ENCODE measurements around the gene GSTM2.
A peak's percentile ranks its signal among the peaks of the same experiment; 100 is the strongest.

The GSTM2 gene

DNA sequence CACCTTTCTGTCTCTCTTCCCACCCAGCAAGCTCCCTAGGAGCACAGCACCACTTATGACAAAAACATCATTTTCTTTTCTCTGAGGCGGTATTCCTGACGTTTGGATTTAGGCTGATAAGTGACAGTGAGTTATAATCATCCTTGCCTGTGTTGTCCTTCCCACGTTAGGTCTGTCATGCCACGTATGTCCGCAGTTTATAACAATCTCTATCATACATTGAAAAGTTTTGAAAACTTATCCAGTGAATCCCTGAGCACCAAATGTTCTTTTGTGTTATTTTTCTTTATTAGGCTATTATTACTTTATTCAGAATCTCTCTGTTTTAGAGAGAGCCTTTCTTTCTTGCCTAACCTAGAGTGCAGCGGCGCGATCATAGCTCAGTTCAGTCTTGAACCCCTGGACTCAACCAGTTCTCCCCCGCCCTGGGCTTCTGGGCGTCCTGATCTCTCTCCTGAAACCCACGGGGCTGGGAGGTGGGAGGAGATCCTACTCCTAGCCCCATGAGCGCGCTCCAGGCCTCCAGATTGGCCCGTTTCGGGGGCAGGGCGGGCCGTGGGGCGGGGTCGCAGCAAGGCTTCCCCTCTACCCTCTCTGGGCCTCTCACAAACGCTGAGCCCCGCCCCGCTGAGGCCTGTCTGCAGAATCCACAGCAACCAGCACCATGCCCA is at the start of gene GSTM2:
TSS of gene GSTM2 (plus strand) at position 606 of the 671 bp plus-strand sequence. CDS start at position 665, 59 bp downstream.
- peak; percentile 100 for ATAC-seq
- no peak for TF ChIP-seq ZNF565 (CRISPR knock-in tag; conservative IDR thresholded peaks at IDR 0.05; ENCODE audit: low read depth)
- TF ChIP-seq ZNF8 (CRISPR knock-in tag; IDR thresholded peaks at IDR 0.05), result no peak
- no peak for TF ChIP-seq ISL1 (CRISPR knock-in tag; IDR thresholded peaks at IDR 0.05)
- TF ChIP-seq ZC3H10 (CRISPR knock-in tag; IDR thresholded peaks at IDR 0.05), result no peak
- TF ChIP-seq ESRRG (CRISPR knock-in tag; IDR thresholded peaks at IDR 0.05), result no peak
- no peak for TF ChIP-seq GLIS3 (CRISPR knock-in tag; IDR thresholded peaks at IDR 0.05)
- TF ChIP-seq ZFP30 (CRISPR knock-in tag; IDR thresholded peaks at IDR 0.05), result no peak
- no peak for TF ChIP-seq SNAI2 (CRISPR knock-in tag; IDR thresholded peaks at IDR 0.05)
- TF ChIP-seq, protein P1, sequence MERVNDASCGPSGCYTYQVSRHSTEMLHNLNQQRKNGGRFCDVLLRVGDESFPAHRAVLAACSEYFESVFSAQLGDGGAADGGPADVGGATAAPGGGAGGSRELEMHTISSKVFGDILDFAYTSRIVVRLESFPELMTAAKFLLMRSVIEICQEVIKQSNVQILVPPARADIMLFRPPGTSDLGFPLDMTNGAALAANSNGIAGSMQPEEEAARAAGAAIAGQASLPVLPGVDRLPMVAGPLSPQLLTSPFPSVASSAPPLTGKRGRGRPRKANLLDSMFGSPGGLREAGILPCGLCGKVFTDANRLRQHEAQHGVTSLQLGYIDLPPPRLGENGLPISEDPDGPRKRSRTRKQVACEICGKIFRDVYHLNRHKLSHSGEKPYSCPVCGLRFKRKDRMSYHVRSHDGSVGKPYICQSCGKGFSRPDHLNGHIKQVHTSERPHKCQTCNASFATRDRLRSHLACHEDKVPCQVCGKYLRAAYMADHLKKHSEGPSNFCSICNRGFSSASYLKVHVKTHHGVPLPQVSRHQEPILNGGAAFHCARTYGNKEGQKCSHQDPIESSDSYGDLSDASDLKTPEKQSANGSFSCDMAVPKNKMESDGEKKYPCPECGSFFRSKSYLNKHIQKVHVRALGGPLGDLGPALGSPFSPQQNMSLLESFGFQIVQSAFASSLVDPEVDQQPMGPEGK (CRISPR knock-in tag; IDR thresholded peaks at IDR 0.05; ENCODE audit: borderline replicate concordance), result no peak
- TF ChIP-seq, protein P2, sequence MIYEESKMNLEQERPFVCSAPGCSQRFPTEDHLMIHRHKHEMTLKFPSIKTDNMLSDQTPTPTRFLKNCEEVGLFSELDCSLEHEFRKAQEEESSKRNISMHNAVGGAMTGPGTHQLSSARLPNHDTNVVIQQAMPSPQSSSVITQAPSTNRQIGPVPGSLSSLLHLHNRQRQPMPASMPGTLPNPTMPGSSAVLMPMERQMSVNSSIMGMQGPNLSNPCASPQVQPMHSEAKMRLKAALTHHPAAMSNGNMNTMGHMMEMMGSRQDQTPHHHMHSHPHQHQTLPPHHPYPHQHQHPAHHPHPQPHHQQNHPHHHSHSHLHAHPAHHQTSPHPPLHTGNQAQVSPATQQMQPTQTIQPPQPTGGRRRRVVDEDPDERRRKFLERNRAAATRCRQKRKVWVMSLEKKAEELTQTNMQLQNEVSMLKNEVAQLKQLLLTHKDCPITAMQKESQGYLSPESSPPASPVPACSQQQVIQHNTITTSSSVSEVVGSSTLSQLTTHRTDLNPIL (CRISPR knock-in tag; IDR thresholded peaks at IDR 0.05; ENCODE audit: low read depth), result no peak

DNA sequence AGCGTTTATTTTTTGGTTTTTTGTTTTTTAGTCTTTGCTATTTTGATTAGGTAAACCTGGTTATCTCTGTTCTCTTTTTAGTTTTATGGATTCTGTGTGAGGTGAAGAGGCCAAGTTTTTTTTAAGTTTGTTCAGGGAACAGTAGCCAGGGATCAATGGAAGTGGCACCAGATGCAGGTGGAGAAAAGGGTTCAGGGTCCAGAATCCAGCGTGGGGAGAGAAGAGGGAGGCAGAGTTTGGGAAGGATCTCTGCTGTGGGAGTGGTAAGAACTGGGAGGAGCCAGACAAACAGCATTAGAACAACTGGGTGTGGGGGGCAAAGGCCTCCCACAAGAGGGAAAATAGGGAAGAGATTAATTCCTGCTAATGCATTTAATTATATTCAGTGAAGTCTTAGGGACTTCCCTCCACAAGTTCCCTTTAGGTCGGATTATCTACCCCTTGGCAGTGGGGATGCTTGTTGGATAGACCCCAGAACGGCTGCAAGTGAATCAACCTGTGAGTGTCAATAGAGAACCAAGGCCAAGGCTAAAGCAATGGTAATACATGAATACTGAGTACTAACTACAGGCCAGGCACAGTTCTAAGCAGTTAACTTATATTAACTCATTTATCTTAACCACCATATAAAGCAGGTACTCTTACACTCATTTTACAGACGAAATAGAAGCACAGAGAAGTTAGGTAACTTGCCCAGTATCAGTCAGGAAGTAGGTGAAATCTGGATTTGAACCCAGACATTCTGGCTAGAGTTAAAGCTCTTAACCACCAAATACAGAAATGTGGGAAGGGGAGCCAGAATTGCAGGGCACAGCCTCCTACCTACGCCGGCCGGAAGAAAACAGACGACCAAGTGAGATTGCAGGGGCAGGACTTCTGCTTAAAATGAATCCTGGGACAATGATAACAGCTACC is 48.9 kb upstream of the GSTM2 start:
- no peak for ATAC-seq
- no peak for TF ChIP-seq TOX (CRISPR knock-in tag; IDR thresholded peaks at IDR 0.05; ENCODE audit: borderline replicate concordance)
- TF ChIP-seq ZC3H10 (CRISPR knock-in tag; IDR thresholded peaks at IDR 0.05), result no peak

DNA sequence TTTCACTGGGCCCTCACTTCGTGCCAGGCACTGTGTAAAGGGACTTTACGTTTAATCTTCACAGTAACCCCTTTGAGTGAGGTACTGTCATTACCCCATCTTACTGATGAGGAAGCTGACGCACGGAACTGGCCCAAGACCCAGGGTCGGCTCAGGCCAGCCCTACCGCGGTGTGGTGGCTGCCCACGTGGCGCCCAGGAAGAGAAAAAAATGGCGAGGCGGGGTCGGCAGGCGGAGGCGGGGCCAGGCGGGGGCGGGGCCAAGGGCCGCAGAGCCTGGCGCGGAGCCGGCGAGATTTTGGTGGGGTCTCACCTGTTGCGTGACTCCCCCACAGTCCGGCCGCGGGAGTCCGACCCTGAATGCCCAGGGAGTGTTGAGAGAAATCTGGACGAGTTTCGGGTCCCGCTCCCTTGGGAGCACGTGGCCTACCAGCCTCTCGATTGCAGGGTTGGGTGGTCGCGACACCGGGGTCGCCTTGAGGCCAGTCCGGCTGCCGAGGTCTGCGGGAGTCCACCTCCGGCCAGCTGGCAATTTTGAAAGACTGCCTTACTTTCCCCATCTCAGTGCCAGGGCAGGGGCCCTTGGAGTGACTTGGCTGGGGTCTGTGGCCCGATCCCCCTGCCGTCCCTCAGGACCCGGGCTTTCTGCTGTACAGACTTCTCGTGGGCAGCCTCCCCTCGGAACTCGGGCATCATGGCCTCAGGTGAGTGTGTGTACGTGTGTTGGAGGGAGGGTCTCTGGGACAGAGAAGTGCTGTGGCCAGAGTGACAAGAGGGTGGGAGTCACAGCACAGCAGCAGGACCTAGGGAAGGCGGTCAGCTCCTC is 48.1 kb upstream of the GSTM2 start, which contains the start of the genes AMPD2 and GNAT2:
TSS of gene AMPD2 (plus strand) at position 262 of the 825 bp plus-strand sequence. CDS start 1,339 bp downstream, outside the sequence.
TSS of gene GNAT2 (minus strand) at position 41 of the 825 bp plus-strand sequence. CDS start 6,746 bp downstream, outside the sequence.
- peak; percentile 63 for ATAC-seq
- TF ChIP-seq ARNTL (CRISPR knock-in tag; IDR thresholded peaks at IDR 0.05; ENCODE audit: borderline replicate concordance, low read depth) (no peak), SNAI2 (CRISPR knock-in tag; IDR thresholded peaks at IDR 0.05) (0 out of 2 replicates have a peak, but pooled peaks have one; percentile 30)

DNA sequence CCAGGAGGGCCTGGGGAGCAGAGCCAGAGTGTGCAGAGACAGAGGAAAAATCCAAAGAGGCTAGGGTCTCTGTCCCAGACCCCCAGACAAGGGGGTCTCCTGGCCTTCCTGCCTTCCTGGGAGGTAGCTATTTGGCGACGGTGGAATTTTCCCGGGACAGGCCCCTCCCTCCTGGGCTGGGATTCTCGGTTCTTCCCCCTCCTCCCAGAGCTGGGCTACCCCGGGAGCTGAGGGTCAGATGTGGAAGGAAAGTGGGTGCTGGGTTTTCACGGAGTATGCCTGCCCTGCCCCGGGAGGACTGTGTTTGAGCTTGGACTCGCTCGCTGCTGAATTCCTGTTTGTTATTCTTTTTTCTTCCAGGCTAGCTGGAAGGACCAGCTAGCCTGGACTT is 47.5 kb upstream of the GSTM2 start:
- ATAC-seq, result peak; percentile 56

DNA sequence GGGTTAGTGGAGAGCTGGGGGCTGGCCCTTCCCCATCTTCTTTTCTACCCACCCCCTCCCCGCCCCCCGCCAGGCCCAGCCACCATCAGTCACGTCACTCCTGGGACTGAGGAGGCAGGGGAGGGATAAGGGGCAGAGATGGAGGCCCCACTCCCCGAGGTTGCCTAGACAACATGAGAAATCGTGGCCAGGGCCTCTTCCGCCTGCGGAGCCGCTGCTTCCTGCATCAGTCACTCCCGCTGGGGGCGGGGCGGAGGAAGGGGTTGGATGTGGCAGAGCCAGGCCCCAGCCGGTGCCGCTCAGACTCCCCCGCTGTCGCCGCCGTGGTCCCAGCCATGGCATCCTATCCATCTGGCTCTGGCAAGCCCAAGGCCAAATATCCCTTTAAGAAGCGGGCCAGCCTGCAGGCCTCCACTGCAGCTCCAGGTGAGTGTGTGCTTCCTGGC is 47.0 kb upstream of the GSTM2 start:
- TF ChIP-seq, protein P2 (CRISPR knock-in tag; IDR thresholded peaks at IDR 0.05; ENCODE audit: low read depth), result no peak
- no peak for TF ChIP-seq ESRRG (CRISPR knock-in tag; IDR thresholded peaks at IDR 0.05)
- TF ChIP-seq, protein P3, sequence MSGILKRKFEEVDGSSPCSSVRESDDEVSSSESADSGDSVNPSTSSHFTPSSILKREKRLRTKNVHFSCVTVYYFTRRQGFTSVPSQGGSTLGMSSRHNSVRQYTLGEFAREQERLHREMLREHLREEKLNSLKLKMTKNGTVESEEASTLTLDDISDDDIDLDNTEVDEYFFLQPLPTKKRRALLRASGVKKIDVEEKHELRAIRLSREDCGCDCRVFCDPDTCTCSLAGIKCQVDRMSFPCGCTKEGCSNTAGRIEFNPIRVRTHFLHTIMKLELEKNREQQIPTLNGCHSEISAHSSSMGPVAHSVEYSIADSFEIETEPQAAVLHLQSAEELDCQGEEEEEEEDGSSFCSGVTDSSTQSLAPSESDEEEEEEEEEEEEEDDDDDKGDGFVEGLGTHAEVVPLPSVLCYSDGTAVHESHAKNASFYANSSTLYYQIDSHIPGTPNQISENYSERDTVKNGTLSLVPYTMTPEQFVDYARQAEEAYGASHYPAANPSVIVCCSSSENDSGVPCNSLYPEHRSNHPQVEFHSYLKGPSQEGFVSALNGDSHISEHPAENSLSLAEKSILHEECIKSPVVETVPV (CRISPR knock-in tag; IDR thresholded peaks at IDR 0.05), result no peak
- peak; percentile 90 for ATAC-seq

More for the DNA sequence above, 47.5 kb upstream of the GSTM2 start:
- no peak for TF ChIP-seq BACH2 (CRISPR knock-in tag; IDR thresholded peaks at IDR 0.05; ENCODE audit: borderline replicate concordance)
- TF ChIP-seq, protein P2 (CRISPR knock-in tag; IDR thresholded peaks at IDR 0.05; ENCODE audit: low read depth), result no peak
- no peak for TF ChIP-seq SNAI2 (CRISPR knock-in tag; IDR thresholded peaks at IDR 0.05)

Measured in SK-N-SH treated with all-trans-retinoic acid at 6 μM for 48 hours (cell line).